ENCODE data around the gene HRK.

Gene HRK

DNA sequence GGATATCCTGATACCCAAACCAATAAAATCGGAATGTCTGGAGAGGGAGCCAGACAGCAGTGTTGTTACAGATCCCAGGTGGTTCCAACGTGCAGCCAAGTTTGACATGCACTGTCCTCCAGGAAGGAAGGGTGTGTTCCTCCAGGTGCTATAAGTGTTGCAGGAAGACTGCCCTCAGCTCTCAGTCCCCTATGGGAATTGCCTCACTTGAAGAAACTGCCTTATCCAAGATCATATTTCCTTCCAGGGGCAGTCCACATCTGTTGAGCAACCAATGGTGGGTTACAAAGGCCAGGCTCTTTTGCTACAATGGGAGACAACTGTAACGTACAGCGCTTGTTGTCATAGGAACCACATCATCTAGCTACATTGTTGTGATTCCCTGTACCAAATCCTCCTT, 16.2 kb upstream of the HRK start:
- DNase-seq, result no peak

DNA sequence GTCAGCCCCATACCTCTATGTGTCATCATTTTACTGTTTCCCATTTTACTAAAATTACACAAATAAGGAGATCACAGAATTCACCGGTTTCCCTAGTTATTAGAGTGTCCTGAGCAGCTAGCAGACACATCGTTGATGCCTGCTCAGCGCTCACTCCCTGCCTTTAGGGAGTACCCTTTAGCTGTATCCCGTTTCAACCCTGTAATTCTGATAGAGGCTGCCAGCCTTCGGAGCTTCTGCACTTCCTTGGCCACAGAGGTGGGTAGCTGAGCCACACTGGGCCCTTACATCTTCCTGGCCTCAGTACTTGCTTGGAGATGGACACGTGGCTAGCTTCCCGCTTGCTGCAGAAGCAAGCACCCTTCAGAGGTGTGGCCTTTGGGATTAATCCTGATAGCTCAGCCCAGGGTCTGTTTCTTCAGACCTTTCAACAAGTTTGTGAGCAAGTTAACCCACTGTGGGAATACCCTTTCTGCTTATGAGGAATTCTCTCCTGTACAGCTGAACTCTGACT, 15.2 kb upstream of the HRK start:
- DNase-seq, result no peak

DNA sequence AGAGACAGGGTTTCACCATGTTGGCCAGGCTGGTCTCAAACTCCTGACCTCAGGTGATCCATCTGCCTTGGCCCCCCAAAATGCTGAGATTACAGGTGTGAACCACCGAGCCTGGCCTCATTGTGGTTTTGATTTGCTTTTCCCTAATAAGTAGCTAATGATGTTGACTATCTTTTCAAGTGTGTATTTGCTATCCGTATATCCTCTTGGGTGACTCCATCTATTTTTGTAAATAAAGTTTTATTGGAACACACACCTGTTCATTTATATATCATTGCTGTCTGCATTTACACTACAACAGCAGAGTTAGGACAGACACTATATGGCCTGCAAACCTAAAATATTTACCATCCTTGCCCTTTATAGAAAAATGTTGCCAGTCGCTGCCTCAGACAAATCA, 13.7 kb upstream of the HRK start:
- no peak for DNase-seq

DNA sequence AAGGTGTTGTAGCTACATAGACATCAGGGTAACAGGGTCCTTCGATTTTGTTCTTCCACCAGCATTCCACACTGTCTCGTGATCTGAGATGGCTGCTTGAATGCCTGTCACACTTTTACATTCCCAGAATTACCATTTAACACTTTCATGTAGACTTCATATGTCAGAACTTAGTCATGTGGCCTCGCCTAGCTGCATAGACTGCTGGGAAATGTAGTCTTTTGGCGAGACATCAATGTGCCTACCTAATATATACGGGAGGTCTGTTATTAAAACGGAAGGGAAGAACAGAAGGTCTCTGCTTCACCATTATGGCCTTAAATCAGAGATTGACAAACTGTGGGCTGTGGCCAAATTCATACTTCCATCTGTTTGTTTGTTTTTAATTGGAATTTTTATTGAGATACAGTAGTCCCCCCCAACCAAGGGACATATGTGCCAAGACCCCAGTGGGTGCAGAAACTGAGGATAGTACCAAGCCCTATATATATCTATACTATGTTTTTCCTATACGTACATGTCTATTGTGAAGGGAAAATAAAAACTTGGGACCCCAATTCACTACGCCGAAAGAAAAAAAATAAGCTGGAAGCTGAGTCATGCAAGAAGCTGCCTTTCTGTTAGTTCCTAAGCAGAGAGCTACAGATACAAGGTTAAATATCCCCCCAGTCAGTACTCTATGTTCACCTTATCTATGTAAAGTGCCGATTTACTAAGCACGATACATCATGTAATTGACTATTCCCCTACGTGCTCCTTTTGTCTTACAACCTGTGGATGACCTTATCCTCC, 11.3 kb upstream of the HRK start:
- DNase-seq, result no peak

DNA sequence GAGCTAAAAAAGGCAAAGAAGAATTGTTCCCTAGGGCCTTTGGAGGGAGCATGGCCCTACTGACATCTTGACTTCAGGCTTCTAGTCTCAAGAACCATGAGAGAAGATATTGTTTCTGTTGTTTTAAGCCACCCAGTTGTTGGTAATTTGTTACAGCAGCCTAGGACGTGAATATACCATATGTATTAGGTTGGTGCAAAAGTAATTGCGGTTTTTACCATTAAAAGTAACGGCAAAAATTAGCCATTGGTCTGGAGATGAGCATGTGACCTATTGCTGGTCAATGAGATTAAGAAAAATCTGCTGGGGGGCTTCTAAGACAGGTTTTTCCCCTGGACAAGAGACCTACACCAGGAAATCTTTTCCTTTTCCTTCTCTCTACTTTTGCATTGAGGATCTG, 9.8 kb upstream of the HRK start:
- DNase-seq, result no peak

DNA sequence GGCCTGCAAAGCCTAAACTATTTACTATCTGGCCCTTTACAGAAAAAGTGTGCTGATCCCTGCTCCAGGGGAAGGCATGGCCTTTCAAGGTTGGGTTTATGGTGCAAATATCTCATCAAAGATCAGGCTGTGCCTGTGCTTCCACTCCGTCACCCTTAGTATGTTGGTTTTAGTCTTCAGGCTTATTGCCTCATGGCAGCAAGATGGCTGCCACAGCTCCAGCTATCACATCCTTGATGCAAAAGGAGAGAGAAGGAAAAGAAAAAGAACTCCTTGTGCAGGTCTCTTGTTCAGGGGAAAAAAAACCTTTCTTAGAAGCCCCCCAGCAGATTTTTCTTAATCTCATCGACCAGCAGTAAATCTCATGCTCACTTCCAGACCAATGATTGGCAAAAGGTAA, 9.1 kb upstream of the HRK start:
- no peak for DNase-seq

DNA sequence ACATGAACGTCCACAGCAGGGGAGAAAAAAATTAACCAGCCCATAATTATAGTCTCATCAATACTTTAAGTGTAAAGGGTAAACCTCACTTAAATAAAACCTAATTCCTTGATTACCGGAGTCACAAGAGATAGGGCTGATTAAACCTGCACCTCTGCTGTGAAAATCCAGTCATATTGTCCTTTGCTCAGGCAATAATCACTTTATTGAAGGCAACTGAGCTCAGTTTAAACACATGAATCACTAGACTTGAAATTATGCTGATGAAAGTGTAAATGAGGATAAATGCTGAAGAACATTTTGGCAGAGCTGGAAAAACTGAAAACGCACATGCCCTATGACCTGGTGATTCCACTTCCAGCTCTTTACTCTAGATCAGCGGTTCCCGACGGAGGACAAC, 6.7 kb upstream of the HRK start:
- DNase-seq, result no peak

DNA sequence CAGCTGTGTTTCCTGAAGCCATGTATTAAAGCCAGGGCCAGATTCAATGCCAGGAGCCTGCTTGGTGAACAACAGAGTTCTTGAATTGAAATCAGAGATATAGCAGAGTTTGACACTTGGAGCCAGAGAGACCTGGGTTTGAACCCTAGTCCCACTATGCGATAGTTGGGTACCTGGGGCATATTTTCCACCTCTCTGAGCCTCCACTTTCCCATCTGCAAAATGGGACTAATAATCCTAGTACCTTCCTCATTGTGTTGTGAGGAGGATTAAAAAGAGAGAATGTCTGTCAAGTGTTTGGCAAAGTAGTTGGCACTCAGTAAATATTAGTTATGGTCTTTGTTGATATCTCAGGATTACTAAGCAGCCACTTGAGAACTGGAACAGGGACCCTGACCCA, 6.0 kb upstream of the HRK start:
- DNase-seq, result no peak

DNA sequence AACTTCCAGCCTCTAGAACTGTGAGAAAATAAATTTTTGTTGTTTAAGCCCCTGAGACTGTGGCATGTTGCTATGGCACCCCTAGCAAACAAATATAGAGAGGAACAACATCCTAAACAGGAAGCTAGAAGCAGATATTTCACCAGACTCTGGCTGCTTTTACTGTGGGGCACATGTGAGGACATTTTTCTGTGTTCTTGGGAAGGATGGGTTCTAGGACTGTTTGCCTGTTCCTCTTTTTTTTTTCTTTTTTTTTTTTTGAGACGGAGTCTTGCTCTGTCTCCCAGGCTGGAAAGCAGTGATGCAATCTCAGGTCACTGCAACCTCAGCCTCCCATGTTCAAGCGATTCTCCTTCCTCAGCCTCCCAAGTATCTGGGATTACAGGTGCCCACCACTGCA, 4.2 kb upstream of the HRK start:
- DNase-seq, result no peak

DNA sequence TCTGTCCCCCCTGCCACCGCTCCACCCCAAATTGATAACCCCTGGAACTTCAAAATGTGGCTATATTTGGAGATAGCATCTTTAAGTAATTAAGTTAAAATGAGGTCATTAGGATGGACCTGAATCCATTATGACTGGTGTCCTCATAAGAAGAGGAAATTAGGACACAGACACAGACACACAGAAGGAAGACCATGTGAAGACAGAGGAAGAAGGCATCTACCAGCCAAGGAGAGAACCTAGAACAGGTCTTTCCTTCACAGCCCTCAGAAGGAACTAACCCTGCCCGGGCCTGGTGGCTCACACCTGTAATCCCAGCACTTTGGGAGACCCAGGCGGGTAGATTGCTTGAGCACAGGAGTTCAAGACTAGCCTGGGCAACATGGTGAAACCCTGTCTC, 3.6 kb upstream of the HRK start:
- DNase-seq, result no peak

DNA sequence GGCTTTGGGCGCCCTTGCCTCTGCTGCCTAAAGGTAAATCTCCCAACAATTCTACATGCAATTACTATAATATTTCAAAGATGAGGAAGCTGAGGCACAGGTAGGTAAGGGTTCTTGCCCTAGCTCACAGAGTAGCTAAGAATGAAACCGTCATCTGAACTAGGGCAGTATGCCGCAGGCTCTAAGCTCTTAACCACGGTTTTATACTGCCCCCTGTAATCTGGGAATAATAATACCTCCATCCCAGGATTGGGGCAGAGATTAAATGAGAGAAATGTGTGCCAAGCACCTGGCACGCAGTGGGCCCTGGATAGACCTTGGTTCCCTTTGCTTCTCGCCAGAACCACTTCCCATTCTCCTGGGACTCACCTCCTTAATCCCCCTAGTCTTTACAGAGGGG, 1.5 kb upstream of the HRK start:
- no peak for DNase-seq

DNA sequence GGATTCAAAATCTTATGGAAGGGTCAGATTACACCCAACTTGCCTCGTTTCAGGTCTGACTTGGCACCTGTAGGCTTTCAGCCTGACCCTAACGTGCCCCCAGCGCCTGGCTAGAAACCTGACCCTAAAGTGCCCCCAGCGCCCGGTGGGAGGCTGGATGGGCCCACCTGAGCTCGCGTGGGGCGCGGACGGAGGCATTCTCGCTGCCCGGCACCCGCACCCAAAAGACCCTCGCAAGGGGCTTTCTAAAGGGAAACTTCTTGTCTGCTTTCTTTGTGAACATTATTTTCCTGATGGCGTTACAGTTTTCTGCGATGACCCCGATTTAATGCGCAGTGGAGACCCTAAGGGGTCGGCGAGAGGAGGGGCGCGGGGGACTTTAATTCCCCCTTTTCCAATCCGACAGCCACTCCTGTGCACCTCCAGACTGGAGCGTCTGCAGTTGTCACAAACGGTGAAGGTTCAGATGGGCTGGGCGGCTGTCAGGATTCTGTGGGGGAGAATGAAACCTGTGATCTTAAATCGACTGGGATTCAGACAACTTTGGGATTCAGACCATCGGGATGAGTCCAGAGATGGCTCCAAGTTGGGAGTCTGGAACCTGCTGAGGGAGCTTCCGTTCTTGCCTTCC, 751 bp upstream of the HRK start:
- no peak for DNase-seq

DNA sequence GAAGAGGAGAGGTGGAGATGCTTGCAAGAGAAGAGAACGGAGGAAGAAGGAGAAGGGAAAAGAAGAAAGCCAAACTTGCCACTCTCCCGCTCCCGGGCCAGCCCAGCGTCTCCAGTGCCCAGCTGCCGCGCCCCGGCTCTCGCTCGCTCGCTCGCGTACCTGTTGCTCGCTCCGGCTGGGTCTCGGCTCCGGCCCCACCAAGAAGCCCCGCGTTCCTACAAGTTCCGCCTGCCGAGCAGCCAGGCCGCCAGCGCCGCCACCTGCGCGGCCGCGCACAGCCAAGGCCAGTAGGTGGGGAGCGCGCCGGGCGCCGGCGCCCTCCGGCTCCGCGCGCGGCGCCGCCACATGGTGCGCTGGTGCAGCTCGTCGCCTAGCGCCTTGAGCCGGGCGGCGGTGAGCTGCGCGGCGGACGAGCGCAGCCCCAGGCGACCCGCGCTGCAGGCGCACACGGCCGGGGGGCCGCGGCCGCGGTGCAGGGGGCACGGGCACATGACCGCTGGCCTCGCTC, 370 bp downstream of the HRK start:
- DNase-seq, result no peak

DNA sequence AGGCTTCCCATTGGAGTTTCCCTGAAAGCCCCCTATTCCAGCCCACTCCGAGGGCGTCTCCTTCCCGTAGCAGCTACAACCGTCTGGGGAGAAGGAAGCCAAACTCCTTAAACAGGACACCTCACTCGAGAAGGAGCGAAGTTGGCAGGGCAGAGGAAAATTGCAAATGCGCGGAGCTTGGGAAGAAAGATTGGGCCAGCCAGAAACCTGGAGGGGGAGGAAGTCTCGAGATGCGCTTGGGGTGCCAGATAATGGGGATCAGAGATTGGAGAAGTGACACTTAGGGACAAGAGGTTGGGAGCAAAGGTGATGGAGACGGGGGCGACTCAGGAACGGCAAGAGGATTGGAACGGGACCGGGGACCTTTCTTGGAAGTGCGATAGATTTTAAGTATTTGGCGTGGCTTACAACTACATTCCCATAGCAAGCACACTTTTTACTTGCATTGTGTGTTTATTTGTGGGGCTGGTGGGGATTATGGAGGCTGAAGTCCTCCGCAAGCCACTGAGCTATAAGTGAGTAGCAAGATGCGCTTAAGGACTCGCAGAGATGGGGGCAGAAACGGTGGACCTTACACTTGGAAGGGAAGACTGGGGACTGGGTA, 926 bp downstream of the HRK start:
- no peak for DNase-seq

DNA sequence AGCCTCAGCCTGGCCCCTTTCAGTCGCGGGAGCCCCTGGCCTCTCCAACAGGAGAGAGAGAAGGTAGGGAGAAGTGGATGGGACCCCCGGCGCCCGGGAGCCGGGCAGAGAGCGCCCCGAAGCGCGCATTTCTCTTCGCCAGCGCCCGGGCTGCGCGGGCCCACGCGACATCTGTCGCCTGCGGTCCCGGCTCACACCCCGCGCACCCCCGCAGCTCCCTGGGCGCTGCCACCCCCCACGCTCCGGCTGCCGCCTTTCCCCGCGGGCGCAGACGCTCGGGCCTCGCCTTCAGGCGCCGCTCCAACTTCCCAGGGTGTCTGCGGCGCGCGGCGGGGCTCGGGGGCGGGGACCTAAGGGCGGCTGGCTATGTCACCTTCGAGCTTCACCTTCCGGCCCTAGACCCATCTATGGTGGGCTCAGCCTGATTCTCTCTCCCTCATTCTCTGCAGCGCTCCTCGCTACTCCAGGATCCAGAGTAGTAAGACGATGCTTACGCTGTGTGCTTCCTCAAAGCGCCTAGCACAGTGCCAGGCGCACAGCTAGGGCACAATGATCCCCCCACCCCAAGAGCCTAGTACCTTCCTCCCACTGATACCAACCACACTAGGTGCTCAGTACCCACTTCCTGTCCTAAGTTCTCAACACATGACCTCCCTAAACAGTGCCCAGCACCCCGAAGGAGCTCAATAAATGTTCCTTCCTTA, 1.6 kb downstream of the HRK start:
- DNase-seq, result no peak

DNA sequence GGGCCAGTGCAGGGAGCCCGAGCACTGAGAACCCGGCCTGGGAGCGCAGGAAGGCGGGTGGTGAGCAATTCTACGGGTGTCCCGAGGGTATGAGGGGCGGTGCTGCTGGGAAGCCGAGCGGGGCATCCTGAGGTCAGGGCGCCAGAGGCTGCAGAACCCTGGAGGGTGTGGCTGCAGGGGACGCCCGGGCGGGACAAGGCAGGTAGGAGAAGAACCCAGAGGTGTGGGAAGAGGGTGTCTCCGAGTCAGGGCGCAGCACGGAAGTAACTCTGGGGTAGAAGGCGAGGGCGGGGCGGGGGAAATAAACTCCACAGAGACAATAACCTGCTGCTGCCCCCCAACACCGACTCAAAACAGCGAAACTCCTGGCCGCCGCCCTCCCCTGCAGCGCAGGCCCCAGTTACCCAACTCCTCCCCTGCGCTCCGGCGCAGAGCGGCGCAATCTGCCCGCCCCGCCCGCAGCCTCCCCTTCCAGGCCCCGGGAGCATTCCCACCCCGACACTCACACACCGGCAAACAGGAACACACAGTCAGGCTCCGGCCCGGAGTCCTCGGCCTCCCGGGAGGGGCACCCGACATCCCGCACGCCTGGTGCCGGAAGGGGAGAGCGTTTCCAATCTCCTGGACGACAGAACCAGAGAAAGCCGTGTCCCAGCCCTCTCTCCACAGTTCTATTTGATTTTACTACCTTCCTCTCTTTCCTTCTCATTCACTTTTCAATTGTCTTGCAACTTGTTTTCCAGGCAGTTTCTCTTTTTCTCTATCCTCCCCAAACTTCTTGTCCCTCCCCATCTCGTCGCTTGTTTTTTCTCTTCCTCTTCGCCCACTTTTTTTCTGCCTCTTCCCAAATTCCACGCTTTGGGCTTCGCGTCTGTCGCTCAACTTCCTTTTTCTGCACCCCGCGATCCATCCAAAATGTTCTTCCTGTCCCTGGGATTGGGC, 2.4 kb downstream of the HRK start:
- DNase-seq, result no peak

DNA sequence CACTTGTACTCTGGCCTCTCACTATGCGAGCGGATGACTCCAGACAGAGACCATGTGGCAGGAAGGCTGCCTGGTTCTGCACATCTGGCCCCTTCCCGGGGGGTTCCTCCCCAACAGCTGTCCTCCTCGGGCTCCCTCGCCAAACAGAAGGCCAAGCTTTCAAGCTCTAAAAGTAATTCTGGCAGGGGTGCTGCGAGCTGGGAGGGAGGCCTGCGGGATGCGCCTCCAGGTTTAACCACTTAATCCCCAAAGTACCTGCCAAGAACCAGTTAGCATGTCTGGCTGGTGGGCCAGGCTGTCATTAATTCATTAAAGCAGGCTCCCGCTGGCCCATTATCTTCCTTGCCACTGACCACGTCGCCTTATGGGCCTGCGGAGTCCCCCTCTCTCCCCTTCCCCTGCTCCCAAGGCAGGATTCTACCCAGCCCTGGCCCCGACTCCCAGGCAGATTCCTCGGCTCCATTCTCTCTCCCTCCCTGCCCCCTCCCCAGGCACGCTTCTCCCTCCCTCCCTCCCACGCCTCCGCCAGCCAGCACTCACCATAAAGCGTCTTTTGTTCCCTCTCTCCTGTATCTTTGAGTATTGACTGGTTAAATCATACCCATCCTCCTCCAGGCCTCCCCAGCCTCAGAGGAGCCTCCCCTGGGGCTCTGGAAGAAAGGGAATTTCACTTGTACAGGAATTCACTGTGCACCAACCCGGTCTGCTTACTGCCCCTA, 4.9 kb downstream of the HRK start:
- DNase-seq, result no peak

DNA sequence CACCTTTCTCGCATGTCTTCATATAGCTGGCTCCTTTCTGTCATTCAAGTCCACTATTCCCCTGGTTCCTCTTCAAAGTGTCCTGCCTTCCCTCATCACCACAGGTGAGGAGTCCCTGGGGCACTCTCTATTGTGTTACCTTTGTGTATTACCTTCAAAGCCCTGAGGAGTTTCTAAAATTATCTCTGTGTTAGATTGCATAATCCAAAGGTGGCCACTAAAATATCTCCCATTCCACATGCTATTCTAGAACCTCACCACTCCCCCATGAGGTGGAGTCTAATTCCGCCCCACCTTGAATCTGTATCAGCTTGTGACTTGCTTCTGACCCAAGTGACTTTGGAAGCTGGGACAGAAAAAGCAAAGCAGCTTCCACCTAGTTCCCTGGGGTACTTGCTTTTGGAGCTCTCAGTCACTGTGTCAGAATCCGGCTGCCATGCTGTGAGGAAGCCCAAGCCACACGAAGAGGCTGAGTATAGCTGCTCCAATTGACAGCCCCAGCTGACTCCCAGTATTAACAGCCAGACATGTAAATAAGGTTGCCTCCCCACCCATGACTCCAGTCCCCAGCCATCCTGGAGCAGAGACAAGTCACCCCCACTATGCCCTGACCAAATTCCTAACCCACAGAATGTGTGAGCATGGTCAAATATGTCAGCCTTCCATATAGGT, 6.8 kb downstream of the HRK start:
- DNase-seq, result no peak

DNA sequence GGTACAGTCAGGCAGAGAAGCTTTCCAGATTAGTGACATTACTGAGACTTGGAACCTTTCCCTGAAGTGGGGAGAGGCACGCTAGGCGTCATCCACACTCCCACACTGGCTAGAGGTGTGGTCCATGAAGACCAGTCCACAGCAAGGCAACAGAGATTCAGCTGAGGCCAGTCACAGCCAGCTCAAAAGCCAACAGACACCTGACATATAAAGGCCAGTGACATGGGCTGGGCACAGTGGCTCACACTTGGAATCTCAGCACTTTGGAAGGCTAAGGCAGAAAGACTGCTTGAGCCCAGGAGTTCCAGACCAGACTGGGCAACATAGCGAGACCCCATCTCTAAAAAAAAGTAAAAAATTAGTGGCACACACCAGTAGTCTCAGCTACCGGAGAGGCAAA, 10.9 kb downstream of the HRK start:
- no peak for DNase-seq

DNA sequence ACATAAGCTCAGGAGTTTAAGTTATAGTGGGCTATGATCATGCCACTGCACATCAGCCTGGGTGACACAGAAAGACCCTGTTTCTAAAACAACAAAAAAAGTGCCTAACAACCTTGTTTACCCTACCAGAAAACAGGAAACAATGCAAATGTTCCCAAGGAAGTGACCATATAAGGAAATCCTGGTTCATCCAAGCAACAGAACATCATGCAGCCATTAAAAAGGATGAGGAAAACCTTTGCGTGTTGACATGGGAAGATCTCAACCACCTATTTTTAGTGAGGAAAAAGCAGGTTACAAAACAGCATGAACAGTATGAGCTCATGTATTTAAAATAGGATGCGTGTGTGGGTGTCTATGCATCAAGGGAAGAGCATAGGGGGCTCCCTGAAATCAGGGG, 13.7 kb downstream of the HRK start:
- DNase-seq, result no peak
